Left renal pelvis (tissue), 4 donors: Measurements from ENCODE around the gene STRN3. TPM values are rescaled to one million over a fixed set of nuclear protein-coding genes. Genes with fewer than 3 reads are reported as not detected.
A peak's percentile ranks its signal among the peaks of the same experiment; 100 is the strongest.
"Not testable (repeated sequence)": the region's sequence is repeated elsewhere in the genome, so short reads cannot be mapped to it uniquely, and the experiment has no call there.

Experiments
- DNase-seq, 4 donors: peaks; one replicate each; pipeline ENCODE4 v3.0.0-alpha.2; 2013; ENCODE audit warnings: low read depth in 4 of 4, low spot score in 3 of 4
- polyA plus RNA-seq, 4 donors: library from polyadenylated mRNA; unstranded; fragments of 120-200 nt; gene quantifications; one replicate each; pipeline ENCODE4 v1.2.1, GENCODE V29; 2013; ENCODE audit not compliant: insufficient read length in 4 of 4

STRN3 gene
- polyA plus RNA-seq, 4 donors, result 39.7 to 53.7 (median 48.3) TPM

DNA sequence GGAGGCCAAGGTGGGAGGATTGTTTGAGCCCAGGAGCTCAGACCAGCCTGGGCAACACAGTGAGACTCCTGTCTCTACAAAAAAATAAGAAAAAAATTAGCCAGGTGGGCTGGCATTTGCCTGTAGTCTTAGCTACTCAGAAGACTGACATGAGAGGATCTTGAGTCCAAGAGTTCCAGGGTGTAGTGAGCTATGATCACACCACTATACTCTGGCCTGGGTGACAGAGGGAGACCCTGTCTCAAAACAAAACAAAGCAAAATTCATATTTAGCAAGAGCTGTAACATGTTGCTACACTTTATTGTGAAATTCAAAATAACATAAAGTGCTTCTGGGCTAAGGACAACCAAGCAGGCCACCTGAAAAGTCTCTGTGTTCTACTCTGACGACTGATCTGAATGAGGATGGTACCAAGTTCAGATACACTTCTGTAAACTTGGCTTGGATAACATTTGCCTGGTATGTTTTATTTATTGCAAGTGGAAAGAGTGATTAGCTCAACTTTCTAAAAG is 11.6 kb upstream of the STRN3 start:
- DNase-seq, result no peak

DNA sequence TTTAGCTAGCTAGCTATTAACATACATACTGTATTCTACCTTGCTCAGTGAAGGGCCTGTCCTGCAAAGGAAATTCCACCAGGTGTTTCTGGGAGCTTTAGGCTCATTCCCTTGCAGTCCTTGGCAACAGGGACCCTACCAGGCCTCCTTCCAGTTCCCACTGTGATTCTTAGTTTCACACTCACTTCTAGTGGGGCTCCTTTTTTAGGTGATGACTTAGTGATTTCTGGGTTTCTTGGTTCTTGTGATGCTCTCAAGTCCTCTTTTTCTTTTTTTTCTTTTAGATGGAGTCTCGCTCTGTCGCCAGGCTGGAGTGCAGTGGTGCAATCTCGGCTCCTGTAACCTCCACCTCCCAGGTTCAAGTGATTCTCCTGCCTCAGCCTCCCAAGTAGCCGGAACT is 10.4 kb upstream of the STRN3 start:
- DNase-seq, result no peak

DNA sequence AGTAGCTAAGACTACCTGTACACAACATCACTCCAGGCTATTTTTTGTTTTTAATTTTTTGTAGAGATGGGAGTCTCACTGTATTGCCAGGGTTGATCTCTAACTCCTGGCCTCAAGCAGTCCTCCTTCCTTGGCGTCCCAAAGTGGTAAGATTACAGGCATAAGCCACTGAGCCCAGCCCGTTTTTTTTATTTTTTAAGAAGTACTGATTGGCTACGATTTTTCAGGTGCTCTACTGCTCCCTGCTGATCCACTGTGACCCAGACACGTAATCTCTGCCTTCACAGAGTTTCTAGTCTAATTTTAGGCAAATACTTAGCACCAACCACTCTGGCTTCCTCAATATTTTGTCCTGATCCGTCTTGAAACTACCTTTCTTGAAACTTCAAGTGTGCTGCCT is 4.3 kb upstream of the STRN3 start:
- no peak for DNase-seq

DNA sequence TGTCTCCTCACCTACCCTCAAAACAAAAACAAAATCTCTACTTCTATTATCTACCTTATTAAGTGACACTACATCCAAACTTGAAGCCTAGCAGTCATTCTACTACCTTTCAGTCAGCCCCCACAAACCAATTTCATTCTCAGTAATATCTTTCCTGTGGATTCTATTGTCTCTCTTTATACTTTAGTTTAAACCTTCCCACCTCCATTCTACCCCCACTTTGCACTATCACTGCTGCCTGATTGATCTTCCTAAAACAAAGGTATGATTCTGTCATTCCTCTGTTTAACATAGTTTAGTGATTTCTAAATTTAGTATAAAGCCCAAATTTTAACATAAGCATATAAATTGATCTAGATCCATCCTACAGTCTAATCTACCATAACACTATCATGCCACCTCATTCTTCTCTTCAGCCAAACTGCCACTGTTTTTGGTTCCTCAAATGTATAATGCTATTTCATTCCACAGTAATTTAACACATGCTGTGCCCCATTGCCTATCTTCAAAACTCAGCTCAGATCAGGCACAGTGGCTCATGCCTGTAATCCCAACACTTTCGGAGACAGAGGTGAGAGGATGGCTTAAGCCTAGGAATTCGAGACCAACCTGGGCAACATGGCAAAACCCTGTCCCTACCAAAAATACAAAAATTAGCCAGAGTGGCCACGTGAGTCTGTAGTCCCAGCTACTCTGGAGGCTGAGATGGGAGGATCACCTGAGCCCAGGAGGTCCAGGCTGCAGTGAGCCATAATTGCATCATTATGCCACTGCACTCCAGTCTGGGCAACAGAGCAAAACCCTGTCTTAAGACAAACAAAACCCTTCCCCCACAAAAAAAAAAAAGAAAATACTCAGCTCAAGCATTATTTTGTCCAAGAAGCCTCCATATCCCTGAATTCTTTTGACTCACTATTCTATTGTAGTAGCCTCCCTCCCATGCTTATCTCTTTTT is 3.1 kb upstream of the STRN3 start:
- DNase-seq, result no peak

DNA sequence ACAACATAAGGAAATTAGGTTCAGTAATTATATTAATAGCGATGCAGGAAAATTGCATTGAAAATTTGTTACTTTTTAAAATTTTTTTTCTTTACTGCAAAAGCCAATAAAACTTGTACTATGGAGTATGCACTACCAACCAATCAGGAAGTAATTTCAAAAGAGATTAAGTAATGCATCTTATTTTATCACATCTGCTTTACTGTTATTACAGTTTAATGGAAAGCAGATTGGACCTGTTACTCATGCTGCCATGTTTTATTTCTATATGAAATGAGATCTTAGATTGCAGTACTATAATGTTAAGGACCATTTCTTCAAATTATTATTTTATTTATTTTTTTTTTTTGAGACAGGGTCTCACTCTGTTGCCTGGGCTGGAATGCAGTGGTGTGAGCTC is 1.7 kb upstream of the STRN3 start:
- DNase-seq, result no peak

DNA sequence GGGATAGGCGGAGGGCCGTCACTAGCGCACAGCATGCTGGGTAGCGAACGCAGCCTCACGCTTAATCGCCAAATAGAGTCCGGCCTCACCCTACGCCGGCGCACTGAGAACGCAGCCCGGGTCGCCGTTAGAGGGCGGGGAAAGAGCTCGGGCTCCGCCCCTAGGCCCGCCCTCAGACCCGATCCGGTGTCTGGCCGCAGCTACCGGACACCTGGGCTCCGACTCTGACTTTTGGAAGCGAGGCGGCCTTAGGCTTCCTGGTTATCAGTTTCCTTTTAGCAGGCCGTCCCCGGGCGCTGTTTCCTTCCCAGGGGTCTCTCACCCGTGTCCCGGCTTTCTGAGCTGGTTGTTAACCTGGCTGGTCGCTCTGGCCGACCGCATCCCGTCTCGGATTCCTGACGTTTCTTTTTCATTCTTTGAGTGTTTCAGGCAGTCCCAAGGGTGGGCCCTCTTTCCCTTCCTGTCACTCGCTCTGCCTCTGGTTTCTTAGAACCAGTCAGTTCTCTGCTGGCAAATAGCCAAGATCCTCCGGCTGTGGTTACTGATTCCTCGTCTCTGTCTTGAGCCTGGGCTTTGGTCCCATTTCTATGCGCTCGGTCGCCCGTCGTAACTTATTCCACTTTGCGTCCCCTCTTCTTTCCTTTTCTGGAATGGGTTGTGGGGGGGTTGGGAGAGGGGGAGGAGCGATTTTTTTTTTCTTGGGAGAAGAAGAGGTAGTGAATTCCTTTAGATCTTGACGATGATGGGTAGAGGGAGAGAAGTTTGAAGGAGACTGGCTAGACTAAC is 464 bp upstream of the STRN3 start:
- DNase-seq, result peak; percentile 92 to 93 (median 92)

DNA sequence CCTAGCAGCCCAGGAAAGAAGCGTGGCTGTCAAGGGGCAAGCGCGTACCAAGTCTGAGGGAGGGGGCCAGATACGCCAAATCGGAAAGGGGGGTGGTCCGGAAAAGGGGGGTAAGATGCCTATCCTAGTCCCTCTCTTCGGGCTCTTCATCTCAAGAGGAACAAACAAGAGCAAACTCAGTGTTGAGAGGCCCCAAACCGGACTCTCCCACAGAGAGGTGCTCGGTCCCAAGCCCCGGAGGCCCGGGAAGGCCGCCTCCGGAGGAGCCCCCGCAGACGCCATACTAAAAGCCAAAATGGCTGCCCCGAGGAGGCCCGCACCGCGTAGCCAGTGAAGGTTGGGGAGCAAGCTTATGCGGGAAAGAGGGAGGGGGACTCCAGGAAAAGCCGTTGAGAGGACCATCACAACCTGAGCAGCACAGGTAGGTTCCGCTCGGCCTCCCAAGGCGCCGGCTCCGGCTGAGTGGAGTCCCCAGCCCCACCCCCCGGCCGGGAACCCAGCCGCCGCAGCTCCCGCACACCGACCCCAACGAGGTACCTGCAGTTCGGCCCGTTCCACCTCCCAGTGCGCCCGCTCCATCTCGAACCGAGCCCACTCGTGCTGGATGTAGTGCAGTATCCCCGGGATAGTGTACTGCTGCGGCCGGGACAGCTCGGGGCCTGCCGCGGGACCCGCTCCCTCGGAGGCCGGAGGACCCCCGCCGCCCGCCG is 657 bp downstream of the STRN3 start, which contains the start of gene AP4S1:
Gene AP4S1 (plus strand): TSS at position 283 of the 710 bp plus-strand sequence. CDS start 40,548 bp downstream, outside the sequence.
- peak in 3 of 4 donors; percentile 29 to 41 (median 29) for DNase-seq

DNA sequence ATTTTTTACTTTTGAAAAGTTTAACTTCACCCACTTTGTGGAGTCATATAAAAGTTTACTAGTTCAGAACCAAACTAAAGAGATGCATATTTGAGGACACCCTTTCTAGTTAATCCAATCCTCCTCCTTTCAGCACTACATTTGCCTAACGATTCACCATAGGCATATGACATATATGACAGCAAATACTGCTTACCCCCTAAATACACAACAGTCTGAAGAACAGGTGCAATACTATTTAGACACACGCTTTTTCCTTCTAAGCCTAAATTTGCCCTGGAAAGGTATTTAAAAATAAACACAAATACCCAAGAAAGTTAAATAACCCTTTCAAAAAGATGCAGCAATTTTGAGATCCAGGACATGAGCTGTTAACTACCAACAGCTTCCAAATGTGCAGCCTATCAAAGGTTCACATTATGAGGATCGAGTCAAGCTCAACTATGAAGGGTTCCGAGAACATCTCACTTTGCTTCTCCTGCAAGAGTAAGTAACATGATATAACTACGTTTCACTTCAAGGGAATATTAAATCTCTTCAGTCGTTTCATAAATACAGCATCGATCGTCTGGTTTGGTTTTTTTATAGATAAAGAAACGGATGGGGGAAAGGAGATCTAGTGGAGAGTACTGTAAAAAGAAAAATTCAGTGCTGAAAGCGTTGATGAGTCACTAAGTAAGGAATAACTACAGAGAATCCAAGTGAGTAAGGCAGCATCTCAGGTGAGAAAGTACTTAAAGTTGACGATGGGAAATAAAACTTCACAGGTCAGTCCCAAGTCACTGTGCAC is 1.4 kb downstream of the STRN3 start:
- DNase-seq, result peak in 2 of 4 donors; percentile 11 to 25

DNA sequence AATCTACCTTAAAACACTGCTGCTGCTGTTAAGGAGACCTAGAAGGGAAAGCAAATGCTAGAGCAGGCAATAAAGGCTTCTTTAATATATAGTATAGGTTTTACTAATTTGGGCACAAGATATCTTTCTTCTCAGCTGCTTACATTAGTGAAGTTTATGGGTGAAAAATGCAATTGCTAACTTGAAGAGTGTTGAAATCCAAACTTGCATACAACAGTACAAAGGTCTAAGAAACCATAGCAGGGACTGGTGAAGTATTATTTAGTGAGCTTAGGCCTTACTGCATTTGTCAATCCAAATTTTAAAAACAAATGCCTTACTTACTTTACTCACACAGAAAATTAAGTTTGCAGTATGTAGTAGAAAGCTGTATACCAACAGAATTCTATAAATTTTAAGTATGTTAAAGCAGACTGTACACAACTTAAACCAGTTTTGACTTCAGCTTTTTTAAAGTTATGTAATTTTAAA is 2.1 kb downstream of the STRN3 start:
- no peak for DNase-seq

DNA sequence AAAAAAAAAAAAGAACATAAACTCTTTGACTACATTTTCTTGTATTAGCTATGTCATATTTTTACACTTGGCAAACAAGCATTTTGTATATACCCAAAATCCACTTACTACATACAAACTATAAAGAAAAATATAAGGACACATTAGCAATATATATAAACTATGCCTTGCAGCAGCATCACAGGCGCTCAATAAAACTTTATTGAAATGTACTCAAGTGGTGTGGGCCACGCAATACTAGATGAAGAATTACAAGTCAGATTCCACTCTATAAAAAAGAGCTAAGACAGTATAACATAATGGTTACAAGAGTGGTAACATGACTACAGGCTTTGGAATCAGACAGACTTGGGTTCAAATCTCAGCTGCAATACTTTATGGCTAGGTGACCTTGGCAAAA is 3.8 kb downstream of the STRN3 start:
- DNase-seq, result no peak

DNA sequence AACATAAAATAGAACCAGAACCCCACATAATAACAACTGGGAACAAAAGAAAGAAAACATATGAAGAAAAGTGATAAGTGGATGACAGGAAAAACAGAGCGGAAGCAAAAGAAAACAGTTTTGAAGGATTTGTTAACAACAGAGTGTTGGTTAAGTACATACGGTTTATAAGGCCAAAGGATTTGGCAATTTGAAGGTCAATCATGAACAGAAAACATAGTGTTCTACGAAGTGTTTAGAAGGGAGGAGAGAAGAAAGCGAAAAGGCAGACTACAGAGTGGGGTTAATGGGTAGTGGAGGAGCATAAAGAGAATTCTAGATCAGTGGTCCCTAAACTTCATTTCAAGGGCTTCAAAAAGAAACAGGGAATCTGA is 4.6 kb downstream of the STRN3 start:
- DNase-seq, result no peak

DNA sequence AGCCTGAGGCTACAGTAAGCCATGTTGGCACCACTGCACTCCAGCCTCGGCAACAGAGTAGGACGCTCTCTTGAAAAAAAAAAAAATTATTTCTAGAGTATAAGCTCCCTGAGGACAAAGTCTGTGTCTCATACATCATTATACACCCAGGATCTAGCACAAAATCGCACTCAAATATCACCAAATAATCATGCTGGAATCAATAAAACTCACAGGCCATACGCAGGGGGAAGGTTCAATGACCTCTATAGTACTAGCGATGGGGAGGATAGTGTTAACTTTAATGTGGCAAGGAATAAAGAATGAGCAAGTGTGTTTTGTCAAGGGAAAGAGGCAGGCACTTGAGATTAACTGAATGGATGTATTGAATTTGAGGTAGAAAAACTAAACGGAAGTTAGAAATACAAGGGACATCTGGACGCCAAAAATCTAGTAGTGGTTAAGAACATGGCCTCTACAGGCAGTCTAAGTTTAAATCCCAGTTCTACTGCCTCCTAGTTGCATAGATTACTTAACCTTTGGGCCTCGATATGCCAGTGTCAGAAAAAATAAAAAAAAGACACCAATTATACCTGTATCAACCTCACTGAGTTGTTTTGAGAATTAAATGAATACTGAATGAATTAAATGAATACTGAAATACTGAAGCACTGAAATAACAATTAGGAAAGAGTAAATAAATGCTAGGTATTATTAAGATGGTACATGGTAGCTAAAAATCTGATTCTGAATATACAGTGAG is 5.2 kb downstream of the STRN3 start:
- no peak for DNase-seq

DNA sequence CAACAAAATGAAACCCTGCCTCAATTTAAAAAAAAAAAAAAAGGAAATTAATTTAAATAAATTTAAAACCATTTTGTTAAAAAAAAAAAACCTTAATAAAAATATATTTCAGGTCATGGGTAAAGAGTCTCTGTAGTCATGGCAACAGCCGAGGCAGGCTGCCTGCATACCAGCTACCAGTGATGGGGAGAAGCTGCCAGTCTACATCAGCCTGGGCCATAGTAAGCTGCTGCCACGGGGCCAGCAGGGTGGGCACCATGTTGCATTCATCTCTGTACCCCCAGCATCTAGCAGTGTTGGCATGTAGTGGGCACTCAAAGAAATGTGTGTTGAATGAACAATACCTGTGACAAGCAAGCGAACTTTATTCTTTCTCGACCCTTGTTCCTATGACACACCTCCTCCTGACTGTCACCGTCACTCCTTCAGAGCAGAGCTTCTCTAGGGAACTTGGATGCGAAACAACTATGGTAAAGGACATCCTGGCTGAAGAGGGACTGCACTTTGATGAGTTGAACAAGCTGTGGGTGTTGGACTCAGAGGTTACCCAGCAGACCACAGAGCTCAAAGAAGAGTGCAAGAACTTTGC is 8.0 kb downstream of the STRN3 start:
- no peak for DNase-seq

DNA sequence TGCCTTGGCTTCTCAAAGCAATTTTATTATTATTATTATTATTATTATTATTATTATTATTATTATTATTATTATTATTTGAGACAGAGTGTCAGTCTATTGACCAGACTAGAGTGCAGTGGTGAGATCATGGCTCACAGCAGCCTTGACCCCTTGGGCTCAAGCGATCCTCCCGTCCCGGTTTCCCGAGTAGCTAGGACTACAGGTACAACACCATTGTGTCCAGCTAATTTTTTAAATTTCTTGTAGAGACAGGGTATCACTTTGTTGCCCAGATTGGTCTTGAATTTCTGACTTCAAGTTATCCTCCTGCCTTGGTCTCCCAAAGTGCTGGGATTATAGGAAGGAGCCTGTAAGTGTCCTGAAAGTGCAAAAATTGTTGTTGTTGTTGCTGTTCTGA is 12.3 kb downstream of the STRN3 start:
- DNase-seq, result no peak

DNA sequence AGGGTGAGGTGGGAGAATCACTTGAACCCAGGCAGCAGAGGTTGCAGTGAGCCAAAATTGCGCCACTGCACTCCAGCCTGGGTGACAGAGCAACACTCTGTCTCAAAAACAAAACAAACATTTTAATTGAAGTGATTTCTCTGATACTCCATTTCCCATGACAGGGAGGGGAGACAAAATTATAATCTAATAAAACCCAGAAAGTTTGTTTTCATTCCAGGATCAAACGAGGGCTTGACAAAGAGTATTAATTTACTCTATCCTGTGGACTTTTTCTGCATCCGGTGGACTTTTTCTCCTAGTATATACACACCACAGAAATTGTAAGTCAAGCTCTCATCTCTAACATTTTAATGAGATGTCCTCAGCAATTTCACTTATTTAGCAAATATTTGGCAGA is 15.2 kb downstream of the STRN3 start:
- DNase-seq, result no peak

DNA sequence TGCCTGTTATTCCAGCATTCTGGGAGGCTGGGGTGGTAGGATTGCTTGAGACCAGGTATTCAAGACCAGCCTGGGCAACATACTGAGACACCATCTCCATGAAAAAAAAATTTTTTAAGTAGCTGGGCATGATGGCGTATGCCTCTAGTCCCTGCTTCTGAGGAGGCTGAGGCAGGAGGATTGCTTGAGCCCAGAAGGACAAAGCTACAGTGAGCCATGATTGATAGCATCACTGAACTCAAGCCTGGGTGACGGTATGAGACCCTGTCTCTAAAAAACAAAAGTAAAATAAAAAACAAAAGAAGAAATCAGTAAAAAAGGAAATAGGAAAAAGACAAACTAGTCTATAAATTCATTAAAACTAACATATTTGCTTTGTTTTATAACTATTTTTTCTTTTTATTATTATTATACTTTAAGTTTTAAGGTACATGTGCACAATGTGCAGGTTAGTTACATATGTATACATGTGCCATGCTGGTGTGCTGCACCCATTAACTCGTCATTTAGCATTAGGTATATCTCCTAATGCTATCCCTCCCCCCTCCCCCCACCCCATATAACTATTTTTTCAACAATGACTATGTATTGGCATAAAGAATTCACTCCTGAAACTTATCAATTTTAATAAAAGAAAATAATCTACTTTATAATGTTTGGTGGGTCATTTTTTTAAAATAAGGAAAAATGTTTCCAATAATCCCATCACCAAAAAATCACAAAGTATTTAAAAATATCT is 16.2 kb downstream of the STRN3 start:
- DNase-seq, result no peak

DNA sequence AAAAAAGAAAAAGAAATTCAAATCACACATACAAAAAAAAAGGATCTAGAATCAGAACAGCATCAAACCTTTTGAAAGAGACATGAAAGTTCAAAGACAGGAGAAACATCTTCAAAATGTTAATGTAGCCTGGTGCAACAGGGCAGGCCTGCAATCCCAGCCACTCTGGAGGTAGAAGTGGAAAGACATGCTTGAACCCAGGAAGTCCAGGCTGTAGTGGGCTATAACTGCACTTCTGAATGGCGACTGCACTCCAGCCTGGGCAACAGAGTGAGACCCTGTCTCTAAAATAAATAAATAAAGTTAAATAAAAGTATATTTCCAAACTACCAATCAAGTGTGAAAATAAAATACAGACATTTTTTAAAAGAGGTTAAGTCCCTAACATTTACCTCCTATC is 19.5 kb downstream of the STRN3 start:
- no peak for DNase-seq

DNA sequence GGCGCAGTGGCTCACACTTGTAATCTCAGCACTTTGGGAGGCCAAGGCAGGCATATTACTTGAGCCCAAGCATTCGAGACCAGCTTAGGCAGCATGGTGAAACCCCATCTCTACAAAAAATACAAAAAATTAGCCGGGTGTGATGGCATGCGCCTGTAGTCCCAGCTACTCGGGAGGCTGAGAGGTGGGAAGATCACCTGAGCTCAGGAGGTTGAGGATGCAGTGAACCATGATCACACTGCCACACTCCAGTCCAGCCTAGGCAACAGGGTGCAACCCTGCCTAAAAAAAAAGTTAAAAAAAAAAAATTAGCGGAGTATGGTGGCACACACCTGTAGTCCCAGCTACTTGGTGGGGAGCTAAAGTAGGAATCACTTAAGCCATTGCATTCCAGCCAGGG is 22.2 kb downstream of the STRN3 start:
- not testable (repeated sequence) for DNase-seq
